Lung (tissue), 12 donors: ENCODE measurements around the gene FBXL16. TPM values are rescaled to one million over a fixed set of nuclear protein-coding genes. Genes with fewer than 3 reads are reported as not detected.

Experiments used
- ATAC-seq: fragments of 200-7000 bp; cut with Tn5 transposase; one replicate; pipeline ENCODE4 v1.9.1; 2020; ENCODE audit warnings: moderate number of reproducible peaks; ENCODE audit not compliant: insufficient read depth, low FRiP score
- DNase-seq, 3 donors: peaks; one replicate each; pipeline ENCODE4 v3.0.0-alpha.2; 2013 to 2017
- H3K27ac ChIP-seq, 2 donors: one replicate each; pipeline ENCODE4 v1.5.1; 2013; ENCODE audit warnings: mild to moderate bottlenecking in 2 of 2, moderate library complexity in 2 of 2, control low read depth in 1 of 2, inconsistent platforms in 1 of 2, low read depth in 1 of 2, low read length in 1 of 2
- H3K27me3 ChIP-seq, 3 donors: one replicate each; pipeline ENCODE4 v1.5.1; 2013; ENCODE audit warnings: low read length in 2 of 3; ENCODE audit not compliant: control insufficient read depth in 3 of 3, insufficient read depth in 3 of 3
- H3K36me3 ChIP-seq, 4 donors: one replicate each; pipeline ENCODE4 v1.5.1; 2013; ENCODE audit warnings: low read length in 4 of 4, mild to moderate bottlenecking in 1 of 4, moderate library complexity in 1 of 4; ENCODE audit not compliant: control insufficient read depth in 4 of 4, insufficient read depth in 4 of 4
- H3K4me1 ChIP-seq, 5 donors: one replicate each; pipeline ENCODE4 v1.5.1; 2013; ENCODE audit warnings: low read length in 5 of 5, mild to moderate bottlenecking in 2 of 5, moderate library complexity in 1 of 5; ENCODE audit not compliant: control insufficient read depth in 5 of 5, insufficient read depth in 5 of 5
- H3K4me3 ChIP-seq: one replicate; pipeline ENCODE4 v1.5.1; 2013; ENCODE audit warnings: mild to moderate bottlenecking, control low read depth, moderate library complexity
- H3K9ac ChIP-seq, 2 donors: one replicate each; pipeline ENCODE4 v1.5.1; 2013; ENCODE audit warnings: low read length in 2 of 2, control low read depth in 1 of 2; ENCODE audit not compliant: insufficient read depth in 1 of 2
- H3K9me3 ChIP-seq, 4 donors: one replicate each; pipeline ENCODE4 v1.5.1; 2013; ENCODE audit warnings: low read length in 3 of 4, mild to moderate bottlenecking in 1 of 4, moderate library complexity in 1 of 4; ENCODE audit not compliant: control insufficient read depth in 4 of 4, insufficient read depth in 3 of 4
- CTCF ChIP-seq: IDR thresholded peaks from 2 replicates; pipeline ENCODE4 v1.5.1; 2012; ENCODE audit warnings: mild to moderate bottlenecking; ENCODE audit errors: control extremely low read depth, extremely low read depth
- WGBS, 2 donors: extraction: QIAGEN DNeasy Blood & Tissue Kit; methylation state at CpG; one replicate each; pipeline ENCODE4 v1.1.7; 2013; 5-methylcytosine and 5-hydroxymethylcytosine counted together
- polyA plus RNA-seq, 2 donors: library from polyadenylated mRNA; stranded (reverse); fragments of 200-250 nt; gene quantifications; one replicate each; pipeline ENCODE4 v1.2.1, GENCODE V29; 2013
- total RNA-seq, 2 donors: library from RNA; depleted of rRNA in 1 of 2; stranded (reverse); fragments of >200 nt in 1 of 2; gene quantifications; one replicate each; pipeline ENCODE4 v1.2.1, GENCODE V29; 2014 to 2021
- donor health status: control.
- donor health status: control.
- donor health status: Bipolar disorder and iron deficiency.
- donor health status: healthy.
- donor health status: DM: yes; HTN: yes; CAD: no.

Gene FBXL16
- total and polyA plus RNA-seq, 4 donors = 0.14 to 7.4 (median 2.9) TPM

DNA sequence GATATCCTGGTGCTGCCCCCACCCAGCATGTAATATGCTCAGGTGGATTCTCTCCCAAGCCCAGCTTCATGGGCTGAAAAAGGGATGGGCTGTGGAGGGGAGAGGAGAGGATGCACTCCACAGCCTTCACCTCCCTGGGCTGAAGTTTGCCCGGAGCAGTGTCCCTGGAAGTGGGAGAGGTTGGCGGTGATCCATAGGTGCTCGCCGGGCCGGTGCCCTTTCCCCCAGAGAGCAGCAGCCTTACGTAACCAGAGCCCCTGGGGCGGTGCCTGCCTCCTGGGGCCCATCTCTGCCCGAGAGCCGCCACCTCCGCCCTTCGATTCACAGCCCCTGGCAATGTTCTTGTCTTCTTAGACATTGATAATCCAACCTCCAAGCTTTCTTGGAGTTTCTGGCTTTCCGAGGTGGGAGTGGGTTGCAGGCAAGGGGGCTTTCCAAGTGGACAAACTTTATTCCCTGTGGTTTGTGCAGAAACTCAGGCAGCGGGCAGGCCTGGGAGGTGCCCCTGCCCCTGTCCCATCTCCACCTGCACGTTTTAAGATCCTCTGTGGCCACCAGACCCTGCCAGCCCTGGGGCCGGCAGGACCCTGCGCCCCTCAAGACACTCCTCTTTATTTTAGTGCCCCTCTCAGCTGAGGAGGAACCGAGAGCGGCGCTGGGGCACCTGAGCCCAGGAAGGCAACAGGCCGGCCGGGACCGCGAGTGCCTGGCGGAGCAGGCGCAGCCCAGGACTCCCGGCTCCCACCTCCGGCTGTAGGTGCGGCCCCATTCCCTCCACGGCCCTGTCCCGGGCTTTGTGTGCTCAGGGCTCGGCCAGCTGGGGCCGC, 59.5 kb downstream of the FBXL16 start:
- no peak for TF ChIP-seq CTCF
- H3K4me3 ChIP-seq = no peak overlapping the region
- H3K27me3 ChIP-seq = peaks cover 0 to 3% (median 0%) of the 10 kb centered on the region in 3 donors
- ATAC-seq (no peak), DNase-seq (no peak)
- H3K9ac ChIP-seq = no peak overlapping the region
- H3K9me3 ChIP-seq = no peaks in the 10 kb centered on the region
- peaks cover 0 to 35% (median 8%) of the 10 kb centered on the region in 5 donors for H3K4me1 ChIP-seq
- 76 to 85% methylated on average over 31 to 32 of the region's 32 CpGs for WGBS, 2 donors
- H3K27ac ChIP-seq = peak overlapping the region in 1 of 2 donors; percentile 50
- peaks cover 0 to 2% (median 0%) of the 10 kb centered on the region in 4 donors for H3K36me3 ChIP-seq

DNA sequence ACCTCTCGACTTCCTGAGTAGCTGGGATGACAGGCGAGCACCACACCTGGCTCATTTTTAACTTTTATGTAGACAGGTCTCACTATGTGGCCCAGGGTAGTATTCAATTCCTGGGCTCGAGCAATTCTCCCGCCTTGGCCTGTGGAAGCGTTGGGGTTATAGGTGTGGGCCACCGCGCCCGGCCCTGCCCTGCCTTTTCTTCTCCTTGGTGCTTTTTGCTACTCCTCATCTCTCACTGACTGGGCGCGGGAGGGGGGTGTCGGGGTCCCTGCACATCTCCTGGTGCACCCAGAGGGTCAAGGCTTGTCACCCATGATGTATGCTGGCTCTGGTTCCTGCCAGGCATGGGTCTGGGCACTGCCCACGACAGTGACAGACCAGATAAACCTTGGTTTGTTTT, 61.0 kb downstream of the FBXL16 start:
- no peak overlapping the region for H3K27ac ChIP-seq
- no peak overlapping the region for H3K4me3 ChIP-seq
- peaks cover 0 to 3% (median 0%) of the 10 kb centered on the region in 3 donors for H3K27me3 ChIP-seq
- H3K9me3 ChIP-seq = no peaks in the 10 kb centered on the region
- no peak for DNase-seq
- no peak for ATAC-seq
- H3K4me1 ChIP-seq = peaks cover 0 to 34% (median 8%) of the 10 kb centered on the region in 5 donors
- H3K9ac ChIP-seq = no peak overlapping the region
- no peak for TF ChIP-seq CTCF
- 92 to 96% methylated on average over 12 of the region's 12 CpGs for WGBS, 2 donors
- H3K36me3 ChIP-seq = peaks cover 0 to 2% (median 0%) of the 10 kb centered on the region in 4 donors

- no peak for TF ChIP-seq CTCF
- no peak overlapping the region for H3K9ac ChIP-seq
- peak overlapping the region; percentile 87 to 96 for H3K27ac ChIP-seq
- peaks cover 0 to 3% (median 0%) of the 10 kb centered on the region in 3 donors for H3K27me3 ChIP-seq
- no peaks in the 10 kb centered on the region for H3K9me3 ChIP-seq
- DNase-seq (no peak), ATAC-seq (no peak)
- peaks cover 0 to 29% (median 4%) of the 10 kb centered on the region in 5 donors for H3K4me1 ChIP-seq
- peaks cover 0 to 2% (median 0%) of the 10 kb centered on the region in 4 donors for H3K36me3 ChIP-seq
- 79 to 87% methylated on average over 13 of the region's 13 CpGs for WGBS, 2 donors
- H3K4me3 ChIP-seq = no peak overlapping the region
Observed at GRCh38 chr16:643050-643368, 62.6 kb downstream of the FBXL16 start.

Other genes starting within 250 kb of the FBXL16 start
- gene CAPN15, start 178.1 kb downstream of the FBXL16 start, total RNA-seq = 10 to 100 TPM; 14.4 to 64.1 TPM
- gene CAPN15, start 178.1 kb downstream of the FBXL16 start, polyA plus RNA-seq = 10 to 100 TPM; 37.2 to 40.6 TPM
- gene PRR35, start 145.4 kb downstream of the FBXL16 start, total RNA-seq = not detected
- gene PRR35, start 145.4 kb downstream of the FBXL16 start, polyA plus RNA-seq = not detected
- 1 to 10 TPM; 7.0 to 8.6 TPM for gene NHLRC4, start 138.8 kb downstream of the FBXL16 start, total RNA-seq
- gene NHLRC4, start 138.8 kb downstream of the FBXL16 start, polyA plus RNA-seq = 1 to 10 TPM; 2.3 to 4.5 TPM
- gene PIGQ, start 135.8 kb downstream of the FBXL16 start, total RNA-seq = 10 to 100 TPM; 34.9 to 81.2 TPM
- gene PIGQ, start 135.8 kb downstream of the FBXL16 start, polyA plus RNA-seq = 10 to 100 TPM; 41.5 to 98.2 TPM
- 10 to 100 TPM; 25.1 to 58.9 TPM for gene RAB40C, start 115.7 kb downstream of the FBXL16 start, total RNA-seq
- gene RAB40C, start 115.7 kb downstream of the FBXL16 start, polyA plus RNA-seq = 10 to 100 TPM; 34.0 to 53.8 TPM
- gene WFIKKN1, start 74.8 kb downstream of the FBXL16 start, total RNA-seq = 1 to 10 TPM in 1 of 2 donors, under 1 TPM in 1; 0.31 to 2.5 TPM
- gene WFIKKN1, start 74.8 kb downstream of the FBXL16 start, polyA plus RNA-seq = under 1 TPM; 0.44 to 0.79 TPM
- 10 to 100 TPM; 36.1 to 89.8 TPM for gene METTL26, start 69.5 kb downstream of the FBXL16 start, total RNA-seq
- 100 to 1,000 TPM; 138 to 200 TPM for gene METTL26, start 69.5 kb downstream of the FBXL16 start, polyA plus RNA-seq
- 10 to 100 TPM in 1 of 2 donors, 1 to 10 TPM in 1; 9.1 to 61.6 TPM for gene MCRIP2, start 64.0 kb downstream of the FBXL16 start, total RNA-seq
- gene MCRIP2, start 64.0 kb downstream of the FBXL16 start, polyA plus RNA-seq = 100 to 1,000 TPM in 1 of 2 donors, 10 to 100 TPM in 1; 45.0 to 109 TPM
- gene WDR90, start 56.4 kb downstream of the FBXL16 start, total RNA-seq = 10 to 100 TPM; 22.4 to 74.2 TPM
- 10 to 100 TPM; 18.6 to 33.4 TPM for gene WDR90, start 56.4 kb downstream of the FBXL16 start, polyA plus RNA-seq
- 100 to 1,000 TPM in 1 of 2 donors, 10 to 100 TPM in 1; 40.5 to 121 TPM for gene RHOT2, start 37.7 kb downstream of the FBXL16 start, total RNA-seq
- 100 to 1,000 TPM; 111 to 119 TPM for gene RHOT2, start 37.7 kb downstream of the FBXL16 start, polyA plus RNA-seq
- gene RHBDL1, start 30.1 kb downstream of the FBXL16 start, total RNA-seq = 1 to 10 TPM in 1 of 2 donors, under 1 TPM in 1; 0.91 to 5.4 TPM
- 1 to 10 TPM in 1 of 2 donors, under 1 TPM in 1; 0.98 to 2.2 TPM for gene RHBDL1, start 30.1 kb downstream of the FBXL16 start, polyA plus RNA-seq
- 100 to 1,000 TPM in 1 of 2 donors, 10 to 100 TPM in 1; 58.8 to 131 TPM for gene STUB1, start 25.4 kb downstream of the FBXL16 start, total RNA-seq
- 100 to 1,000 TPM; 113 to 131 TPM for gene STUB1, start 25.4 kb downstream of the FBXL16 start, polyA plus RNA-seq
- gene JMJD8, start 21.5 kb downstream of the FBXL16 start, total RNA-seq = 10 to 100 TPM; 32.5 to 90.3 TPM
- 10 to 100 TPM; 48.4 to 67.5 TPM for gene JMJD8, start 21.5 kb downstream of the FBXL16 start, polyA plus RNA-seq
- 10 to 100 TPM in 1 of 2 donors, 1 to 10 TPM in 1; 8.1 to 16.3 TPM for gene WDR24, start 15.4 kb downstream of the FBXL16 start, total RNA-seq
- gene WDR24, start 15.4 kb downstream of the FBXL16 start, polyA plus RNA-seq = 1 to 10 TPM; 8.1 to 9.8 TPM
- gene METRN, start 9.3 kb upstream of the FBXL16 start, total RNA-seq = 10 to 100 TPM; 10.9 to 67.3 TPM
- 10 to 100 TPM; 30.3 to 52.7 TPM for gene METRN, start 9.3 kb upstream of the FBXL16 start, polyA plus RNA-seq
- gene ANTKMT, start 15.3 kb upstream of the FBXL16 start, total RNA-seq = 10 to 100 TPM in 1 of 2 donors, 1 to 10 TPM in 1; 9.2 to 65.7 TPM
- gene ANTKMT, start 15.3 kb upstream of the FBXL16 start, polyA plus RNA-seq = 10 to 100 TPM; 35.5 to 56.3 TPM
- 10 to 100 TPM; 35.7 to 71.6 TPM for gene CCDC78, start 20.6 kb upstream of the FBXL16 start, total RNA-seq
- gene CCDC78, start 20.6 kb upstream of the FBXL16 start, polyA plus RNA-seq = 10 to 100 TPM; 25.6 to 38.3 TPM
- gene HAGHL, start 21.3 kb upstream of the FBXL16 start, total RNA-seq = 10 to 100 TPM in 1 of 2 donors, 1 to 10 TPM in 1; 4.1 to 26.7 TPM
- 10 to 100 TPM; 13.0 to 13.1 TPM for gene HAGHL, start 21.3 kb upstream of the FBXL16 start, polyA plus RNA-seq
- 10 to 100 TPM; 31.2 to 40.6 TPM for gene CIAO3, start 35.2 kb upstream of the FBXL16 start, total RNA-seq
- gene CIAO3, start 35.2 kb upstream of the FBXL16 start, polyA plus RNA-seq = 10 to 100 TPM; 21.0 to 30.2 TPM
- gene MSLN, start 54.9 kb upstream of the FBXL16 start, total RNA-seq = 100 to 1,000 TPM in 1 of 2 donors, 10 to 100 TPM in 1; 98.8 to 155 TPM
- 100 to 1,000 TPM; 116 to 125 TPM for gene MSLN, start 54.9 kb upstream of the FBXL16 start, polyA plus RNA-seq
- gene RPUSD1, start 82.6 kb upstream of the FBXL16 start, total RNA-seq = 10 to 100 TPM in 1 of 2 donors, 1 to 10 TPM in 1; 8.2 to 25.2 TPM
- 10 to 100 TPM; 21.8 to 25.6 TPM for gene RPUSD1, start 82.6 kb upstream of the FBXL16 start, polyA plus RNA-seq
- 10 to 100 TPM; 13.3 to 16.5 TPM for gene CHTF18, start 82.8 kb upstream of the FBXL16 start, total RNA-seq
- 10 to 100 TPM in 1 of 2 donors, 1 to 10 TPM in 1; 7.5 to 17.4 TPM for gene CHTF18, start 82.8 kb upstream of the FBXL16 start, polyA plus RNA-seq
- not detected for gene GNG13, start 94.9 kb upstream of the FBXL16 start, total RNA-seq
- not detected for gene GNG13, start 94.9 kb upstream of the FBXL16 start, polyA plus RNA-seq